ENCODE data around the gene RGS11.
"Not testable (repeated sequence)": the region's sequence is repeated elsewhere in the genome, so short reads cannot be mapped to it uniquely, and the experiment has no call there.

Gene RGS11

GRCh38 chr16:260326-260725, 15.4 kb downstream of the RGS11 start:
- no peak for TF ChIP-seq CTCF (IDR thresholded peaks at IDR 0.05; ENCODE audit: low read depth, low read length)

GRCh38 chr16:259814-260253, 15.9 kb downstream of the RGS11 start:
- no peak for TF ChIP-seq CTCF (IDR thresholded peaks at IDR 0.05; ENCODE audit: low read depth, low read length)
- H3K4me3 ChIP-seq (ENCODE audit: low read depth, low read length), result no peak overlapping the region

More at GRCh38 chr16:260326-260725, 15.4 kb downstream of the RGS11 start:
- H3K4me3 ChIP-seq (ENCODE audit: low read depth, low read length), result no peak overlapping the region

GRCh38 chr16:259226-259625, 16.5 kb downstream of the RGS11 start:
- H3K4me3 ChIP-seq (ENCODE audit: low read depth, low read length), result no peak overlapping the region
- TF ChIP-seq CTCF (IDR thresholded peaks at IDR 0.05; ENCODE audit: low read depth, low read length), result no peak

GRCh38 chr16:258091-258490, 17.7 kb downstream of the RGS11 start:
- H3K4me3 ChIP-seq (ENCODE audit: low read depth, low read length), result not testable (repeated sequence)

GRCh38 chr16:255183-255582, 20.6 kb downstream of the RGS11 start:
- no peak overlapping the region for H3K4me3 ChIP-seq (ENCODE audit: low read depth, low read length)
- no peak for TF ChIP-seq CTCF (IDR thresholded peaks at IDR 0.05; ENCODE audit: low read depth, low read length)

- no peak for TF ChIP-seq CTCF (IDR thresholded peaks at IDR 0.05; ENCODE audit: low read depth, low read length)
- no peak overlapping the region for H3K4me3 ChIP-seq (ENCODE audit: low read depth, low read length)
Observed at GRCh38 chr16:254461-254860, 21.3 kb downstream of the RGS11 start.

GRCh38 chr16:253833-254232, 21.9 kb downstream of the RGS11 start:
- TF ChIP-seq CTCF (IDR thresholded peaks at IDR 0.05; ENCODE audit: low read depth, low read length), result no peak
- no peak overlapping the region for H3K4me3 ChIP-seq (ENCODE audit: low read depth, low read length)
